Measurements from ENCODE around the gene GNB1L.

GNB1L gene

GRCh38 chr22:19759427-19760057 lies 95.1 kb downstream of the GNB1L start:
- no peak for DNase-seq

GRCh38 chr22:19758896-19759426 lies 95.7 kb downstream of the GNB1L start:
- no peak for DNase-seq

- DNase-seq = no peak
Observed at GRCh38 chr22:19757985-19758895, 96.4 kb downstream of the GNB1L start.

- DNase-seq = no peak
Observed at GRCh38 chr22:19757140-19757984, 97.3 kb downstream of the GNB1L start.

GRCh38 chr22:19756288-19757128 lies 98.2 kb downstream of the GNB1L start:
- no peak for DNase-seq

GRCh38 chr22:19755722-19756287 lies 98.9 kb downstream of the GNB1L start:
- DNase-seq = no peak

- no peak for DNase-seq
Observed at GRCh38 chr22:19755145-19755710, 99.4 kb downstream of the GNB1L start.

GRCh38 chr22:19754701-19755144 lies 100.0 kb downstream of the GNB1L start:
- no peak for DNase-seq

- DNase-seq = no peak
Observed at GRCh38 chr22:19753996-19754700, 100.5 kb downstream of the GNB1L start.

GRCh38 chr22:19753090-19753842 lies 101.4 kb downstream of the GNB1L start:
- no peak for DNase-seq

- no peak for DNase-seq
Observed at GRCh38 chr22:19751497-19752245, 103.0 kb downstream of the GNB1L start.

- no peak for DNase-seq
Observed at GRCh38 chr22:19750507-19751490, 103.9 kb downstream of the GNB1L start.

- DNase-seq = no peak
Observed at GRCh38 chr22:19749876-19750275, 104.8 kb downstream of the GNB1L start.

- DNase-seq = no peak
Observed at GRCh38 chr22:19748991-19749664, 105.5 kb downstream of the GNB1L start.

- no peak for DNase-seq
Observed at GRCh38 chr22:19748139-19748538, 106.5 kb downstream of the GNB1L start.

GRCh38 chr22:19747551-19747950 lies 107.1 kb downstream of the GNB1L start:
- DNase-seq = no peak

GRCh38 chr22:19746726-19747125 lies 107.9 kb downstream of the GNB1L start:
- DNase-seq = no peak
